WTC11 (cell line): ENCODE measurements around the gene CST3.

Source experiments
- CTCF ChIP-seq: fragments of 200-600 bp; IDR thresholded peaks from 2 replicates; pipeline ENCODE4 v1.8.0; 2022; ENCODE audit warnings: antibody characterized with exemption
- TCF7 ChIP-seq: sonication (generic); formaldehyde crosslinking; IDR thresholded peaks from 2 replicates; pipeline ENCODE4 v1.8.0; 2022; ENCODE audit warnings: mild to moderate bottlenecking, low read depth, missing genetic modification reagents, moderate library complexity
- USF2 ChIP-seq: sonication (generic); formaldehyde crosslinking; IDR thresholded peaks from 2 replicates; pipeline ENCODE4 v1.8.1; 2023; ENCODE audit warnings: mild to moderate bottlenecking, missing genetic modification reagents, moderate library complexity

- TF ChIP-seq CTCF (no peak), USF2 (CRISPR knock-in tag) (no peak), TCF7 (CRISPR knock-in tag) (no peak)
Measured at GRCh38 chr20:23651117-23651516, 13.4 kb upstream of the CST3 start.
